ENCODE results near the gene NDUFAF7.
"Not testable (repeated sequence)": the region's sequence is repeated elsewhere in the genome, so short reads cannot be mapped to it uniquely, and the experiment has no call there.

Gene NDUFAF7, protein sequence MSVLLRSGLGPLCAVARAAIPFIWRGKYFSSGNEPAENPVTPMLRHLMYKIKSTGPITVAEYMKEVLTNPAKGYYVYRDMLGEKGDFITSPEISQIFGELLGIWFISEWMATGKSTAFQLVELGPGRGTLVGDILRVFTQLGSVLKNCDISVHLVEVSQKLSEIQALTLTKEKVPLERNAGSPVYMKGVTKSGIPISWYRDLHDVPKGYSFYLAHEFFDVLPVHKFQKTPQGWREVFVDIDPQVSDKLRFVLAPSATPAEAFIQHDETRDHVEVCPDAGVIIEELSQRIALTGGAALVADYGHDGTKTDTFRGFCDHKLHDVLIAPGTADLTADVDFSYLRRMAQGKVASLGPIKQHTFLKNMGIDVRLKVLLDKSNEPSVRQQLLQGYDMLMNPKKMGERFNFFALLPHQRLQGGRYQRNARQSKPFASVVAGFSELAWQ

DNA sequence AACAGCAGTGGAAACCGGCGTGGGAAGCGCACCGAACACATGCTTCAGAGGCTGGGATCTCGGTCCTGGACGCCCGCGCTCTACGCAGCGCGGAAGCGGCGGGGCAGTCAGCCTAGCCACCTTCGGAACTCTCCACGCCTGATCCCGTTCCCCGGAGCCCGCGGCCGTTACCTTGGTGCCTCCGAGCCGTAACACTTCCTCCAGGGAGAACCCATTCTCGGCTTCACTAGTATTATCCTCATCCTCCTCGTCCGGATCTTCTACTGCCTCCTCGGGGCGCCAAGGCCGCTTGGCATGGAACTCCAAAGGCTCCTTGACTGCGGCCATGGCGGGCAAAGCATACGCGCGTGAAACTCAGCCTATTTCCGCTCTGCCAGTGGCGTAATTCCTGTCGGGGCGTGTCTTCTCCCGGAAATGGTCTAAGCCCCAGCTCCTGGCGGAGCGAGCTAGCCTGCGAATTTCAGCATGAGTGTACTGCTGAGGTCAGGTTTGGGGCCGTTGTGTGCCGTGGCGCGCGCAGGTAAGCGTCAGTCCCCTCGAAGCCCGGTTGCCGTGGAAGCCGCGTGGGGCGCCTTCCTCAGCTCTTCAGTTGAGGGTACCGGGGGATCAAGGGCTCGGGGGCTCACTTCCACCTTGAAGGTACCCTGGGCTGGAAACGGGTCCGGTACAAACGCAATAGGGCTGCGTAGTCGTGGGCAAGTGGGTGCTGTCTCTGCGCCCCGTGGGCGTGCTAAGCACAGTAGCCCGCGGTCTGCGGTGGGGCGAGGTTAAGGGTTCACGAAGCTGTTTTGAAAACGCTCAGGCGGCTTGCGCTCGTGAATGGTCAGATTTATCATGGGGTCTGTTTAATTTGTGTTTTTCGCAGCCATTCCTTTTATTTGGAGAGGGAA lies at the start of gene NDUFAF7, which contains the start of gene CEBPZ:
TSS of gene NDUFAF7 (plus strand) at position 418 of the 890 bp plus-strand sequence. CDS start at position 466, 48 bp downstream.
TSS of gene CEBPZ (minus strand) at position 356 of the 890 bp plus-strand sequence. CDS start at position 327, 29 bp downstream.
- FAIRE-seq = peak; percentile 57

GRCh38 chr2:37181726-37182684 lies 49.5 kb upstream of the NDUFAF7 start:
- no peak for FAIRE-seq

DNA sequence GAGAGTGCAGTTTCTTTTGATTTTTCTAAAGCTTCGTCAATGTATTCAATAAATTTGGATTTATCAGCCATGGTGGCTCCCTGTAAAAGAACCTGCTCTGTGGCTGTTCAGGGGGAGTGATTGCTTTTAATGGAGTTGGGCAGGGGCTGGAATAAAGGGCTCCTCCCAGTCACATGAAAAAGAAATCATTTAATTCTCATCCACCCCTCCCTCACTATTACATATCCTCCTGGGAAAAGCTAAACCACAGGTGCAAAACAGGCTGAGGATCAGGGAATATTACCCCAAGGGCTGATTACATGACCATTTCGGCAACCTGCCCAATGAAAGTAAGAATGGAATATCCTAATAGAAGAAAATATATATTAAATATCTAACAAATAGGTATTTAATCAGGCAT lies 42.9 kb upstream of the NDUFAF7 start, which contains the start of gene SULT6B1:
TSS of gene SULT6B1 (minus strand) at position 101 of the 400 bp plus-strand sequence. CDS start at position 71, 30 bp downstream.
- FAIRE-seq = no peak

DNA sequence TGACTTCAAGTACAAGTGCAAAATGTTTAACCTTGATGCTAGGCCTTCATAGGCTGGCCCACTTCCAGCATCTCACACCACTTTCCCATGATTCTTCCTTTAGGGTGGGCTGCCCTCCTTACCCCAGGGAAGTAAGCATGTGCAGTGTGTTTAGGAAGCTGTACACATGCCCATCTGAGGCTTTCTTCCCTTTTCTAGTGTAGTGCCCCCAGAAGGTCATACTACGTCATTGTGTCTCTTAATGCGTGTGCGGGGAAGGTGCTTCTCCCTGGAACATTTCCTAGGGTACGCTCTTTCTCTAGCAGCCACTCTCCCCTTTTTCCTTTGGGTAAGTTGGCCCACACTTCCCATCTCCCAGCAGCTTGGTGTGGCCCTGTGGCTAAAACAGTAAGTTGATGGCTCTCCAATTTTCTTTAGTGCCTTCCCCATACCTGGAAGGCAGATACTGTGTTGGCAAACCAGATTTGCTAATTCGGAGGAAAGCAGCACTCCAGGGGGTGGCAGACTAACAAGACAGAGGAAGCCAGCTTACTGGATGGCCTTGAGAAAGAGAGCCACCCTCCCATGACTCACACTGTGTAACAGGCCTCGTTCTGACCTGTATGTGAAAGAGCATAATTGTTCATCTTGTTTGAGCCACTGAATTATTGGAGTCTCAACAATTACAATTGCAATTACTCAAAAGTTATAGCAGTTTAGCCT lies 41.9 kb upstream of the NDUFAF7 start:
- FAIRE-seq = no peak

- no peak for FAIRE-seq
Observed at GRCh38 chr2:37190290-37190689, 41.2 kb upstream of the NDUFAF7 start.

DNA sequence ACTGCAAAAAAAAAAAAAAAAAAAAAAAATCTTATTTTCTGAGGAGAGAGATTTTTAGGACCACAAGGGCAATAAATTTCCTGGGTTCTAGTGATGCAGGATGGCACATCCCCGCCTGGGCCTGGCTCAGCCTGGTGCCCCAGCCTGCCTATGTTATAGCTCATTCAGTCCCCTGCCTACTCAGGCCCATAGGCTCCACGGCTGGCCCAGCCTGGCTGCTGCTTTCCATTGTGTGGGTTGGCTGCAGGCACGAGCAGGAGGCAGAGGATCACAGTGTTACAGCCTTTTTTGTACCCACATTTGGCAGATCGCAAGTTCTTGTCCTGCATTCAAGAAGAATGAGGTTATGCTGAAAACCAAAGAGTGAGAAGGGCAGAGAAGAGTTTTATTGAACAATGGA lies 40.2 kb upstream of the NDUFAF7 start:
- FAIRE-seq = no peak

GRCh38 chr2:37191747-37192146 lies 39.7 kb upstream of the NDUFAF7 start:
- FAIRE-seq = no peak

GRCh38 chr2:37192551-37192950 lies 38.9 kb upstream of the NDUFAF7 start:
- FAIRE-seq = no peak

- not testable (repeated sequence) for FAIRE-seq
Observed at GRCh38 chr2:37195862-37196319, 35.6 kb upstream of the NDUFAF7 start.

DNA sequence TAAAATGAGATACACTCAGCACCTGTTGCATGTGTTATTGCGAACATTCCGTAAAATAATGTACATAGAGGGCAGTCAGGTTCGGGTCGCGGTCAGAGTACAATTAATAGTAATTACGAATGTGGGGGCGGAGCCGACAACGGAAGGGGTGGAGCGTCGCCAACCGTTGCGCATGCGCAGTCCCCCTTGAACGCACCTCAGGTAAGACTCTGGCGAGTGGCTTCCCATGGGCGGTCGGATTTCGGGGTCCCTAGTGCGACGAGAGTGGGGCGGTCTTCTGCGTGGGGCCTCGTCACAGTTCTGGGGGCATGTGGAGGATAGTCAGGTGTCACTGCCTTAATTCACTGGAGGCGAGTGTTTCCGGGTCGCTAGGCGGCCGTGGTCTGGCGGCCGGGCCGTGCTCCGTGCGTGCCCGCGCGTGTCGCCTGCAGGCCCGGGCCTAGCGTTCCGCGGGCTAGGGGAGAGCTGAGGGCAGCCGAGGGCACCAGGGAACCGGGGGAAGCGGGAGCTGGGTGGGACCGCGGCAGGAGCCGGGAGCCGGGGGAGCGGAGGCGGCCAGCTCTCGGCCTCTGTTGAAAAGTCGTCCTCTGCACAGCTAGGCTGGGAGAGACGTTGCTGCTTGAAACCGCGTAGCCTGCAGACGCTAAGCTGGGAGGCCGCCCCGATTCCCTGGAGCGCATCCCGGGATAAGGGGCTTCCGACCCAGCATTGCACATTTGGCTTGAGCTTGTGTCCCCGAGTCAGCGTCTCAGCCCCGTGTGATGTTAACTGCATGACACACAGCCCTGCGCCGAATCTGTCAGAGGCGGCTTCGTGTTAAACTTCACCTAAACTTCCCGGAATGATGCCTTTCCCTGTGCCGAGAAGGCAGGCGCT lies 34.9 kb upstream of the NDUFAF7 start, which contains the start of gene CEBPZOS:
TSS of gene CEBPZOS (plus strand) at position 177 of the 876 bp plus-strand sequence. CDS start 3,209 bp downstream, outside the sequence.
- FAIRE-seq = peak; percentile 76

GRCh38 chr2:37198681-37199065 lies 32.8 kb upstream of the NDUFAF7 start:
- FAIRE-seq = no peak

DNA sequence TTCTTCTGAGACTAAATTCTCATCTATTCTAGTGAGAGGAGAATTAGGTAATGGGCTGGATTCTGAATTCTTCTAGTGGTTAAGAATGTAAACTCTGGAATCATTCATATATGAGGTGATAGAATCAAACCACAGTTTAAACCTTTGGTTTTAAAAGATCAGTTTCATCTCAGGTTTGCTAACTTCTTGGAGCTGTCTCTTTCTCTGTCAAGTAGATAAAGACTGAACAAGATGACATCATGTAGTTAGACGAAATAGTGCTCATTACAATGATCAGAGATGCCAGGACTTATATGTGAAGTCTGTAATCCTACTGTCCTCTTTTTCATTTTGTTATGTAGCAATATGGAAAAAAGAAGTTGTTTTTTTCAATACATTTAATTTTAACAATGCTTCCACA lies 30.2 kb upstream of the NDUFAF7 start:
- no peak for FAIRE-seq

- FAIRE-seq = no peak
Observed at GRCh38 chr2:37201766-37202165, 29.7 kb upstream of the NDUFAF7 start.

- FAIRE-seq = no peak
Observed at GRCh38 chr2:37203708-37204107, 27.8 kb upstream of the NDUFAF7 start.

GRCh38 chr2:37205071-37205661 lies 26.3 kb upstream of the NDUFAF7 start:
- not testable (repeated sequence) for FAIRE-seq

DNA sequence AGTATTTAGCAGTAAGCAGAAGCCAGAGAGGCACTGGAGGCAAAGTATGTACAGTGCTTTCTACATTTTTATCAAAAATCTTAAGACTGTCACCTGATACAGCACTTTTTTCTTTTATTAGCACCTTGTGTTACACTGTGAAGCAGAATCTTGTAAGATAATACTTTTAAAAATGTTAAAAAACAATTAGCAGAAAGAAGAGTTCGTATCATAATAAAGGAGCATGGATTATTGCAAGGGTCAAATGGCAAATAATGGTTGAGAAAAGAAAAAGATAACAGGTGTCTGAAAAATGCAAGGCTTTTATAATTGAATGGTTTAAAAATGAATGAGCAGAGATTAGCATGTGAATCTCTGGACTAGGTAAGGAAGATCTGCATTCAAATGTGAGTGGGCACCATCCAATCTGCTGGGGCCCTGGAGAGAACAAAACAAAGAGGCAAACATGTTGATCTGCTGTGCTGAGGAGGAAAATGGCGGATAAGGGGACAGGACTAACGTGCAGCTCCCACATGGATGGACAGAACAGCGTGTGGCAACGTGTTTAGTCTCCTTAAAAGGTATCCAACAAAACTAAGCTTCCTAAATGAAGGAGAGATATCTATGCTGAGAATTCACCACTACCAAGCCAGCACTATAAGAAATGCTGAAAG lies 25.6 kb upstream of the NDUFAF7 start:
- FAIRE-seq = no peak

DNA sequence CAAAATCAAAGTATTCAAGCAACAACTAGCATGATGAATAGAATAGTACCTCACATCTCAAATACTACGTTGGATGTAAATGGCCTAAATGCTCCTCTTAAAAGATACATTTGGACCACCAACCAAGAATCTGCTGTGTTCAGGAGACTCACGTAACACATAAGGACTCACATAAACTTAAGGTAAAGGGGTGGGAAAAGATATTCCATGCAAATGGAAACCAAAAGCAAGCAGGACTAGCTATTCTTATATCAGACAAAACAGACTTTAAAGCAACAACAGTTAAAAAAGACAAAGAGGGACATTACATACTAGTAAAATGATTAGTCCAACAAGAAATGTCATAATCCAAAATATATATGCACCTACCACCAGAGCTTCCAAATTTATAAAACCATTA lies 24.7 kb upstream of the NDUFAF7 start:
- FAIRE-seq = not testable (repeated sequence)

- no peak for FAIRE-seq
Observed at GRCh38 chr2:37211212-37211611, 20.2 kb upstream of the NDUFAF7 start.

DNA sequence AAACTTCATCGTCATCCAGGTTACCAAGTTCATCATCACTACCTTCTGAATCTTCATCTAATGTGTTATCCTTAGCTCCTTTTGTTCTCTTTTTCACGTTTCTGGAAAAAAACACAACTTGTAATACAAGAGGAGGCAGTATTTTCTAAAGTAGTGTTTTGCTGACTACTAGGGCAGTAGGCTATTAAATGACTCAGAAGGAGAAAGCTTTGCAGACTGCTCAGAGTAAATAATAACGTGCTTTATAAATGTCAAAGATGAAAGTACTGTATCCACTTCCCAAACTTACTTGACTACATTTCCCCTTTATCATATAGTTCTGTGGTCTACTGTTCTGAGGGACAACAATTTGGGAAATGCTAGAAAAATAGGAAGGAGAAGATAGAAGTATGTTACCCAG lies 19.5 kb upstream of the NDUFAF7 start:
- FAIRE-seq = no peak
